Liver (tissue), 9 donors: ENCODE data around the gene MRPS18A. TPM values are rescaled to one million over a fixed set of nuclear protein-coding genes. Genes with fewer than 3 reads are reported as not detected.
"Not testable (repeated sequence)": the region's sequence is repeated elsewhere in the genome, so short reads cannot be mapped to it uniquely, and the experiment has no call there.

Experiments
- DNase-seq: peaks from one replicate; pipeline ENCODE4 v3.0.0-alpha.2; 2017; ENCODE audit warnings: low spot score
- H3K27ac ChIP-seq, 2 donors: one replicate each; pipeline ENCODE4 v1.7.0; 2013; ENCODE audit warnings: inconsistent platforms in 2 of 2, low read length in 2 of 2, control low read depth in 1 of 2, low read depth in 1 of 2, mild to moderate bottlenecking in 1 of 2
- H3K27me3 ChIP-seq, 4 donors: one replicate each; pipeline versions ENCODE4 v1.6.1 to v1.7.0; 2013; ENCODE audit warnings: low read length in 3 of 4, inconsistent platforms in 1 of 4, mild to moderate bottlenecking in 1 of 4, moderate library complexity in 1 of 4; ENCODE audit not compliant: control insufficient read depth in 4 of 4, insufficient read depth in 4 of 4
- H3K36me3 ChIP-seq, 4 donors: one replicate each; pipeline versions ENCODE4 v1.6.1 to v1.7.0; 2013; ENCODE audit warnings: low read length in 3 of 4, mild to moderate bottlenecking in 3 of 4, low read depth in 1 of 4, moderate library complexity in 1 of 4; ENCODE audit not compliant: control insufficient read depth in 4 of 4, insufficient read depth in 3 of 4
- H3K4me1 ChIP-seq, 4 donors: one replicate each; pipeline versions ENCODE4 v1.6.1 to v1.7.0; 2013; ENCODE audit warnings: low read length in 3 of 4, mild to moderate bottlenecking in 3 of 4, moderate library complexity in 1 of 4; ENCODE audit not compliant: control insufficient read depth in 4 of 4, insufficient read depth in 4 of 4
- H3K4me3 ChIP-seq, 3 donors: one replicate each; pipeline versions ENCODE4 v1.6.1 to v1.7.0; 2013; ENCODE audit warnings: low read length in 3 of 3, control low read depth in 1 of 3, low read depth in 1 of 3, mild to moderate bottlenecking in 1 of 3
- H3K9ac ChIP-seq, 2 donors: one replicate each; pipeline ENCODE4 v1.7.0; 2013; ENCODE audit warnings: low read length in 2 of 2, mild to moderate bottlenecking in 2 of 2, moderate library complexity in 2 of 2, control low read depth in 1 of 2, low read depth in 1 of 2
- H3K9me3 ChIP-seq, 4 donors: one replicate each; pipeline versions ENCODE4 v1.6.1 to v1.7.0; 2013; ENCODE audit warnings: low read length in 3 of 4; ENCODE audit not compliant: control insufficient read depth in 4 of 4
- ATF3 ChIP-seq: IDR thresholded peaks from 2 replicates; pipeline ENCODE4 v1.6.1; 2016; ENCODE audit warnings: antibody characterized with exemption
- CTCF ChIP-seq: fragments of 150-350 bp; IDR thresholded peaks from 2 replicates; pipeline ENCODE4 v1.5.1; 2017; ENCODE audit warnings: improper control_type of control experiment, low read depth, low read length; ENCODE audit not compliant: missing input control
- EGR1 ChIP-seq, 2 donors: IDR thresholded peaks; 2 replicates each; pipeline ENCODE4 v1.6.1; 2016 to 2018; ENCODE audit warnings: antibody characterized with exemption in 2 of 2, low read depth in 2 of 2
- FOXA2 ChIP-seq: IDR thresholded peaks from 2 replicates; pipeline ENCODE4 v1.6.1; 2016; ENCODE audit warnings: antibody characterized with exemption
- GABPA ChIP-seq, 2 donors: IDR thresholded peaks in 1 of 2; conservative IDR thresholded peaks in 1 of 2; 2 replicates each; pipeline ENCODE4 v1.6.1; 2016; ENCODE audit warnings: antibody characterized with exemption in 2 of 2, mild to moderate bottlenecking in 1 of 2, moderate library complexity in 1 of 2
- HNF4G ChIP-seq: IDR thresholded peaks from 2 replicates; pipeline ENCODE4 v1.6.1; 2016; ENCODE audit warnings: antibody characterized with exemption
- JUND ChIP-seq, 2 donors: IDR thresholded peaks; 2 replicates each; pipeline ENCODE4 v1.6.1; 2016; ENCODE audit warnings: antibody characterized with exemption in 2 of 2
- MAX ChIP-seq: IDR thresholded peaks from 2 replicates; pipeline ENCODE4 v1.6.1; 2016; ENCODE audit warnings: antibody characterized with exemption
- NR2F2 ChIP-seq: IDR thresholded peaks from 2 replicates; pipeline ENCODE4 v1.6.1; 2016; ENCODE audit warnings: antibody characterized with exemption
- RAD21 ChIP-seq, 2 donors: IDR thresholded peaks; 2 replicates each; pipeline ENCODE4 v1.6.1; 2016; ENCODE audit warnings: antibody characterized with exemption in 2 of 2, mild to moderate bottlenecking in 2 of 2
- REST ChIP-seq: IDR thresholded peaks from 2 replicates; pipeline ENCODE4 v1.6.1; 2016; ENCODE audit warnings: antibody characterized with exemption, mild to moderate bottlenecking
- RXRA ChIP-seq, 2 donors: IDR thresholded peaks; 2 replicates each; pipeline ENCODE4 v1.6.1; 2017 to 2018; ENCODE audit warnings: antibody characterized with exemption in 2 of 2, mild to moderate bottlenecking in 1 of 2
- SP1 ChIP-seq: IDR thresholded peaks from 2 replicates; pipeline ENCODE4 v1.6.1; 2018; ENCODE audit warnings: antibody characterized with exemption, mild to moderate bottlenecking
- TAF1 ChIP-seq: conservative IDR thresholded peaks from 2 replicates; pipeline ENCODE4 v1.6.1; 2016; ENCODE audit warnings: antibody characterized with exemption, mild to moderate bottlenecking
- YY1 ChIP-seq: IDR thresholded peaks from 2 replicates; pipeline ENCODE4 v1.6.1; 2016; ENCODE audit warnings: antibody characterized with exemption, mild to moderate bottlenecking
- ZBTB33 ChIP-seq: IDR thresholded peaks from 2 replicates; pipeline ENCODE4 v1.6.1; 2016; ENCODE audit warnings: antibody characterized with exemption
- WGBS: extraction: QIAGEN DNeasy Blood & Tissue Kit; methylation state at CpG from one replicate; pipeline ENCODE4 v1.1.7; 2013; 5-methylcytosine and 5-hydroxymethylcytosine counted together
- polyA plus RNA-seq, 2 donors: library from polyadenylated mRNA; stranded (reverse) in 1 of 2; unstranded in 1 of 2; fragments of 200-250 nt in 1 of 2; fragments of >200 nt in 1 of 2; fragmentation: Nextera tagmentation in 1 of 2; extraction: Ambion mirVana in 1 of 2; gene quantifications; one replicate each; pipeline versions ENCODE4 v1.2.1 to v1.2.3, GENCODE V29; 2013 to 2015
- total RNA-seq, 2 donors: library from RNA; depleted of rRNA; stranded (reverse); fragments of >200 nt; gene quantifications; one replicate each; pipeline ENCODE4 v1.2.3, GENCODE V29; 2014
- donor health status: healthy.
- donor health status: healthy.
- donor health status: healthy.
- donor health status: healthy.
- donor health status: healthy.

The MRPS18A gene
- total and polyA plus RNA-seq, 4 donors = 21.5 to 50.5 (median 35.0) TPM

GRCh38 chr6:43658161-43658560 is 29.4 kb downstream of the MRPS18A start:
- Histone ChIP-seq H3K9me3 (no peaks in the 10 kb centered on the region), H3K4me1 (no peaks in the 10 kb centered on the region), H3K27me3 (no peaks in the 10 kb centered on the region), H3K36me3 (no peaks in the 10 kb centered on the region), H3K4me3 (no peak overlapping the region), H3K9ac (no peak overlapping the region), H3K27ac (no peak overlapping the region)
- TF ChIP-seq ZBTB33 (no peak), MAX (no peak), RXRA (IDR thresholded peaks at IDR 0.05) (no peak), REST (no peak), HNF4G (no peak), RAD21 (IDR thresholded peaks at IDR 0.05) (no peak), TAF1 (no peak), YY1 (no peak), CTCF (no peak), FOXA2 (no peak), EGR1 (IDR thresholded peaks at IDR 0.05; ENCODE audit: low read depth in 2 of 2) (no peak), ATF3 (no peak), JUND (IDR thresholded peaks at IDR 0.05) (no peak), SP1 (no peak), GABPA (IDR thresholded peaks at IDR 0.05 in 1 of 2, conservative IDR thresholded peaks at IDR 0.05 in 1 of 2) (no peak)
- DNase-seq = no peak
- 92% methylated on average over 9 of the region's 9 CpGs for WGBS

- no peak overlapping the region for H3K9ac ChIP-seq
- WGBS = 92% methylated on average over 3 of the region's 3 CpGs
- no peaks in the 10 kb centered on the region for H3K36me3 ChIP-seq
- H3K27me3 ChIP-seq = no peaks in the 10 kb centered on the region
- no peak overlapping the region for H3K4me3 ChIP-seq
- H3K27ac ChIP-seq = no peak overlapping the region
- no peaks in the 10 kb centered on the region for H3K9me3 ChIP-seq
- DNase-seq = no peak
- TF ChIP-seq RXRA (IDR thresholded peaks at IDR 0.05) (no peak), NR2F2 (no peak), GABPA (IDR thresholded peaks at IDR 0.05 in 1 of 2, conservative IDR thresholded peaks at IDR 0.05 in 1 of 2) (no peak), YY1 (no peak), EGR1 (IDR thresholded peaks at IDR 0.05; ENCODE audit: low read depth in 2 of 2) (no peak)
- H3K4me1 ChIP-seq = no peaks in the 10 kb centered on the region
These were observed 30.3 kb downstream of the MRPS18A start for GRCh38 chr6:43657221-43657802.

GRCh38 chr6:43652822-43653221 is 34.8 kb downstream of the MRPS18A start:
- not testable (repeated sequence) for H3K27me3 ChIP-seq, H3K4me1 ChIP-seq, H3K4me3 ChIP-seq, H3K27ac ChIP-seq, H3K9ac ChIP-seq, DNase-seq, H3K36me3 ChIP-seq, H3K9me3 ChIP-seq
- WGBS = 89% methylated on average over 2 of the region's 2 CpGs
